DMS79 (cell line): ENCODE results near the gene MINPP1.
"Not testable (repeated sequence)": the region's sequence is repeated elsewhere in the genome, so short reads cannot be mapped to it uniquely, and the experiment has no call there.

Experiments
- DNase-seq: peaks from one replicate; lab custom pipeline; 2025; lab: John Stamatoyannopoulos, UW

Gene MINPP1, protein sequence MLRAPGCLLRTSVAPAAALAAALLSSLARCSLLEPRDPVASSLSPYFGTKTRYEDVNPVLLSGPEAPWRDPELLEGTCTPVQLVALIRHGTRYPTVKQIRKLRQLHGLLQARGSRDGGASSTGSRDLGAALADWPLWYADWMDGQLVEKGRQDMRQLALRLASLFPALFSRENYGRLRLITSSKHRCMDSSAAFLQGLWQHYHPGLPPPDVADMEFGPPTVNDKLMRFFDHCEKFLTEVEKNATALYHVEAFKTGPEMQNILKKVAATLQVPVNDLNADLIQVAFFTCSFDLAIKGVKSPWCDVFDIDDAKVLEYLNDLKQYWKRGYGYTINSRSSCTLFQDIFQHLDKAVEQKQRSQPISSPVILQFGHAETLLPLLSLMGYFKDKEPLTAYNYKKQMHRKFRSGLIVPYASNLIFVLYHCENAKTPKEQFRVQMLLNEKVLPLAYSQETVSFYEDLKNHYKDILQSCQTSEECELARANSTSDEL

GRCh38 chr10:87504640-87505365 lies at the start of gene MINPP1:
MINPP1 (plus strand) TSS chr10:87504893; CDS start chr10:87504916, 23 bp downstream.
- peak; percentile 33 for DNase-seq

DNA sequence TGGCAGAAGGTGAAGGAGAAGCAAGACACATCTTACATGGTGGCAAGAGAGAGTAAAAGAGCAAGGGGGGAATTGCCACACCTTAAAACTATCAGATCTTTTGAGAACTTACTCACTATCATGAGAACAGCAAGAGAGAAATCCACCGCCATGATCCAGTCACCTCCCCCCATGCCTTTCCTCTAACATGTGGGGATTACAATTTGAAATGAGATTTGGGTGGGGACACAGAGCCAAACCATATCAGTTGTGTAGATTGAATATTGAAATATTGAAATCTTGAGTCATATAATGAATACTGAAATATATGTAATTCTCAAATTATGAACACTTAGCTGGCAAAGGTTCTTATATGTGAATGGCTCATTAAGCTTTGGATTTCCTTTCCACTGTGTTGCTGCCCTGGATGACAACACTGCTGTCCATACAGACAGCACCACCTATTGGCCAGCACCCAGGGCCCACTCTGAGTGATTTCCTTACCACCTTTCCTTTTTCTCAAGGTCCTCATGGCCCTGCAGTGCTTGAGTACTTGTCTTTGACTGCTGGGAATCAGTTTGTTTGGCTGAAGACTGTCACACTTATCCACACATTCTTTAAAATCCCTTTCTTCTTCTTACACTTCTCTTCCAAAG lies 48.0 kb upstream of the MINPP1 start:
- DNase-seq, result not testable (repeated sequence)

- not testable (repeated sequence) for DNase-seq
Observed at GRCh38 chr10:87461751-87462150, 42.9 kb upstream of the MINPP1 start.

GRCh38 chr10:87466849-87467248 lies 37.8 kb upstream of the MINPP1 start:
- DNase-seq, result not testable (repeated sequence)

DNA sequence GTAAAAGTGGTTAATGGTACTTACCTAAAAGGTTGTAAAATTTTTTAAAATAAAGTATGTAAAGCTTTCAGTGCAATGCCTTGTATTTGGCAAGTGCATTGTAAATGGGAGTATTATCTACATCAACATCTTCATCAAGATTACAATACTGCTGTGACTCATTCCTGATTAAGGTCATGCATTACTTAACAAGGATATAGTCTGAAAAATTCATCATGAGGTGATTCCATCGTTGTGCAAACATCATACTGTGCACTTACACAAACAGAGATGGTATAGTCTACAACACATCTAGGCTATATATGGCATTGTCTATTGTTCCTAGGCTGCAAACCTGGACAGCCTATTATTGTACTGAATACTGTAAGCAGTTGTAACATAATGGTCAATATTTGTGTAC lies 16.0 kb upstream of the MINPP1 start:
- not testable (repeated sequence) for DNase-seq

DNA sequence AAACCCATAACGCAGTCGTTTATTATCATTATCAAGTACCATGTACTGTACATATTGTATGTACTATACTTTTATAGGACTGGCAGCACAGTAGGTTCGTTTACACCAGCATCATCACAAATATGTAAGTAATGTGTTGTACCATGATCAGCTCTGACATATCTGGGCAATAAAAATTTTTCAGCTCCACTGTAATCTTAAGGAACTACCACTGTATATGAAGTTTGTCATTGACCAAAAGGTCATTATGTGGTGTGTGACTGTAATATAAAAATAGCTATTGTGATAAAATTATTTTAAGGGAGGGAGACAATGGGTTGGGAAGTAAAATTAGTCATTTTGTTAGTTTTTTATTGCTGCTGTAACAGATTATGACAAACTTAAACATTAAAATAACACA lies 14.4 kb upstream of the MINPP1 start:
- not testable (repeated sequence) for DNase-seq

- DNase-seq, result not testable (repeated sequence)
Observed at GRCh38 chr10:87492450-87492849, 12.2 kb upstream of the MINPP1 start.

DNA sequence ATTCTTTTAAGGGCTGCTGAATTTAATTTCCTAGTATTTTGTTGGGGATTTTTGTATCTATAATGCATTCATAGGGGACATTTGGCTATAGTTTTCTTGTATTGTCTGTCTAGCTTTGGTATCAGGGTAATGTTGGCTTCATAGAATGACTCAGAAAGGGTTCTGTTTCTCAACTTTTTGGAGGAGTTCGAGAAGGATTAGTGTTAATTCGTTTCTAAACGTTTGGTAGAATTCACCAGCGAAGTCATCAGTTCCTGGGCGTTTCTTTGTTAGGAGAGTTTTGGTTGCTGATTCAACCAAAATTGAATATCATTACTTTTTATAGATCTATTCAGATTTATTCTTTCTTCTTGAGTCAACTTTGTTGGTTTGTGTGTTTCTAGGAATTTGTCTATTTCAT lies 9.2 kb upstream of the MINPP1 start:
- not testable (repeated sequence) for DNase-seq

DNA sequence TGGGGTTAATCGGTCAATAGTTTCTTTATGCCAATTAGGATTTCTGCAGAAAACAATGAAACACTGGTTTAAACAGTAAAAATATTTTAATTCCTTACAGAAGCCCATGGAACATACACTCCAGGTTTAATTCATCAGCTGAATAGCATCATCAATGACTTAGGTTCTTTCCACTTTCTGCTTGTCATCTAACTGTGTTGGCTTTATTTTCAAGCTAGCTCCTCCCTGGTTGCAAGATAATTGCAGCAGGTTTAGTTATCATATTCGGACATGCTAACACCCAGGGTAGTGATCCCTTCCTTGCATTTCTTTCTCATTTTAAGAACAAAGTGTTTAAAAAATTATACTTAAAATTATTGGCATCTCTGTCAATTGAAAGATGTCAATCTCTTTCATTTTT lies 7.3 kb upstream of the MINPP1 start:
- DNase-seq, result not testable (repeated sequence)

DNA sequence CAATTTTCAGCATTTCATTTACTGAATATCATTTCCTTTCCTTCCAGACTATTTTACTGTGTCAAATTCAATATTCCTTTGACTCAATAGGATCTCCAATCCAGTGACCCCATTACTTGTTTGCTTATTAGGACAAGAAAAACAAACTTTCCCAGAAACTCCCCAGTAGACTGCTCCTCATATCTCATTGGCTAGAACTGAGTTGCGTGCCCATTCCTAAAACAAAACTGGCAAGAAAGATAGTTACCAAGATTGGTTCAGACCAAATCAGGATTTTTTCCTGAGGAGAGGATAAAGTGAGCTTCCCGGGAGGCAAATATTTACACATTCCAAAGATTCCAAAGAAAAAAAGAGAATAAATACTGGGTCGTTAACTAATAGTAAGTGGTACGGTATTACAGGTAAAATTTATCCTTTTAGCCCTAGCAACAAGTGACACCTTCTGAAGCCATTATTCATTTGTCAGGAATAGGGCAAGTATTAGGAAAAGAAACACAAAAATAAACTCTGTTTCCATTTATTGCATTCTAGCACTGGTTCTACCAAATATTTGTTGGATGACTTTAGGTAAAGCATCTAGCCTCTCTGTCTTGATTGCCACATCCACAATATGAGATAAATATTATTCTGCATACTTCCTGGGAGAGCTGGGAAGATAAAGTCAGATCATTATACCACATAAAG lies 6.4 kb upstream of the MINPP1 start:
- not testable (repeated sequence) for DNase-seq

- DNase-seq, result no peak
Observed at GRCh38 chr10:87500646-87501048, 4.0 kb upstream of the MINPP1 start.

- DNase-seq, result no peak
Observed at GRCh38 chr10:87503401-87503800, 1.3 kb upstream of the MINPP1 start.

DNA sequence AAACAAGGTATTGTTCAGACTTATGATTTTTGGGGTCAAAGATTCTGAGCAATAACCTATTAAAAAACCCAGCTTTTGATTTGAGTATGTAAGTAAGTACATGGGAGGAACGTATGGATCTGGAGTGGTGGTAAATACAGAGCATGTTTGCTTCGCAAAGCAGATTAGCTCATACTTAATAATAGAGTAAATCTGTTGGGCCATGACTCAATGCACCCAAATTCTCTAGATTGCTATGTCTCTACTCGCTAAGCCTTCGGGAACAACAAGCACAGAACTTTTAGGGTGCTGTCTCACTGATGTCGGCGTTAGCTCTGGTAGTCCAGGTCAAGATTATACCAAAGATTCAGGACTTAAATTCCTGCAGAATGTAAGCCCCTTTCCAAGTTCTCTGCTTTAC lies 807 bp upstream of the MINPP1 start:
- no peak for DNase-seq

- no peak for DNase-seq
Observed at GRCh38 chr10:87504307-87504639, 420 bp upstream of the MINPP1 start.

DNA sequence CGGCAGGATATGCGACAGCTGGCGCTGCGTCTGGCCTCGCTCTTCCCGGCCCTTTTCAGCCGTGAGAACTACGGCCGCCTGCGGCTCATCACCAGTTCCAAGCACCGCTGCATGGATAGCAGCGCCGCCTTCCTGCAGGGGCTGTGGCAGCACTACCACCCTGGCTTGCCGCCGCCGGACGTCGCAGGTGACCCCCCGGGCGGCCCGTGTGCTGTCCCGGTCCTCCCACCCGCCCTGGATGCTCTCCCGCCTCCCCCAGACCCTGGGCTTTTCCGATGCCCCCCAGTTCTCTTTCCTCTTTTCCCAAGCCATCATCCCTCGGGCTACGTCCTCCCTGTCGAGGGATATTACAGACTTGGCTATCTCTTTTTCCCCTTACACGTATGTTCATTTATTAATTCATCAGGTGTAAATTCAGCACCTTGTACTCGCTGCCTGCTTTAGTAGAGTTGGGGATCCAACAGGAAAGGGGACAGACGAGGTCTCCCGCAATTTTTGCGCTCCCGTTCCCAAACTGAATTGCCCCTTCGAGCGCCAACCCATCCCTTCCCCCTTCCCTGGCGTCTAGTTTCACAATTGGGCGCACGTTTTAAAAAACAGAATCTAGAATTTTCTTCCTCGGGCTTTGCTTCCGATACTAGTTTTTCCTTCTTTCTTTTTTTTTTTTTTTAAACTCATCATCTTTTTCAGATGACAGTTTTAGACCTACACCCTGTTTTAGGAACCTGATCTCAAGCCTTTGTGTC lies 846 bp downstream of the MINPP1 start:
- no peak for DNase-seq

- no peak for DNase-seq
Observed at GRCh38 chr10:87506956-87507355, 2.3 kb downstream of the MINPP1 start.

GRCh38 chr10:87507879-87508483 lies 3.3 kb downstream of the MINPP1 start:
- no peak for DNase-seq

DNA sequence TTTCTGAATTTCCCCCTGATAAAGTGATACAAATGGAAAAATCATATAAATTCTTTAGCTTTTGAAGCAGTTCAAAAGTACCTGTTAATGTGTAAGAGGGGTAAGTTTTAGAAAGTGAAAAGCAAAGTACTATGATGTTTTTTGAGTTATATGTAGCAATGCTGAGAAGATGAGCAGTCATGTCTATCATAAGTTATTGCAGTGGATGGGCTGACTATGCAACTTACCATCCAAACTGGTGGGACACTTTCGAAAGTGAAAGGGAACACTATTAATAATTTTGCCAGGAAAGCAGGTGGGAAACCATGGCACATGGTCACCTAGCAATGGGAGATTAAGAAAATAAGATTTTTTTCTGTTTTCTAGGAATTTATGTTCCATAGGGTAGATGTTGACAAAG lies 4.1 kb downstream of the MINPP1 start:
- no peak for DNase-seq

- no peak for DNase-seq
Observed at GRCh38 chr10:87510025-87510424, 5.3 kb downstream of the MINPP1 start.

DNA sequence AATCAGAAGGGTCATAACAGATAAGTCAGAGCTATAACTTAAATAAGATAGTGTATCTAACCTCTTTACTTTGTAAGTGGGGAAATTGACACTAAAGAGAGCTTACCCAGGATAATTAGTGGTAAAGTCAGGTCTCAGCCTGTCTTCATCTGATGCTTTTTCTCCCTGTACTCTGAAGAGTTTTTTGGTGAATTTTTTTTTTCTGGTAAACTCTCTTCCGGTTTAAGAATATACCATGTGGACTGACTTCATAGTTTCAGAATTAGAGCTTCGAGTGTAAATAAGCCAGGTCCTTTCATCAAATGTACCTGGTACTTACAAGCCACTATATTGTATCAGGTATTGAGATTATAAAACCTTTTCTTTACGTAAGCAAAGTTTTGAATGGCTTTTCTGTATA lies 6.8 kb downstream of the MINPP1 start:
- DNase-seq, result no peak

- no peak for DNase-seq
Observed at GRCh38 chr10:87518937-87519336, 14.2 kb downstream of the MINPP1 start.
